ENCODE results near the gene LTA. TPM values are rescaled to one million over a fixed set of nuclear protein-coding genes. Genes with fewer than 3 reads are reported as not detected.

LTA gene
- total and polyA plus RNA-seq, 8 donors = 0.05 to 1.3 (median 0.14) TPM; not detected in 4

- H3K4me1 ChIP-seq = peaks cover 0 to 14% (median 12%) of the 10 kb centered on the region in 3 donors
- H3K4me3 ChIP-seq = peak overlapping the region; percentile 41 to 80 (median 74)
- TF ChIP-seq CTCF (IDR thresholded peaks at IDR 0.05) = no peak
- ATAC-seq (no peak), DNase-seq (no peak), FAIRE-seq (no peak)
- peak overlapping the region in 1 of 4 donors; percentile 69 for H3K27ac ChIP-seq
- H3K9me3 ChIP-seq = no peaks in the 10 kb centered on the region
- no peaks in the 10 kb centered on the region for H3K27me3 ChIP-seq
- intact Hi-C loops (cut with DNase I) = no loop called here
- H3K36me3 ChIP-seq = no peaks in the 10 kb centered on the region
- 32 to 37% methylated on average over 11 of the region's 11 CpGs for WGBS, 2 donors
These were observed 8.3 kb downstream of the LTA start for GRCh38 chr6:31580438-31580740.

GRCh38 chr6:31580807-31581433 lies 8.8 kb downstream of the LTA start:
- peak overlapping the region; percentile 41 to 80 (median 74) for H3K4me3 ChIP-seq
- no peaks in the 10 kb centered on the region for H3K27me3 ChIP-seq
- ATAC-seq (peak; percentile 95 to 98 (median 96)), FAIRE-seq (no peak), DNase-seq (peak; percentile 81 to 97 (median 87))
- peak; percentile 94 to 99 (median 98) for TF ChIP-seq CTCF (IDR thresholded peaks at IDR 0.05)
- WGBS, 2 donors = 0% methylated on average over 59 to 62 of the region's 62 CpGs
- intact Hi-C loops (cut with DNase I) = no loop called here
- H3K4me1 ChIP-seq = peaks cover 0 to 14% (median 12%) of the 10 kb centered on the region in 3 donors
- peak overlapping the region in 2 of 4 donors; percentile 49 to 69 for H3K27ac ChIP-seq
- H3K36me3 ChIP-seq = no peaks in the 10 kb centered on the region
- H3K9me3 ChIP-seq = no peaks in the 10 kb centered on the region

- FAIRE-seq = no peak
- 23 to 27% methylated on average over 21 of the region's 21 CpGs for WGBS, 2 donors
- Histone ChIP-seq H3K36me3 (no peaks in the 10 kb centered on the region), H3K4me3 (peak overlapping the region; percentile 41 to 80 (median 74)), H3K27ac (peak overlapping the region in 2 of 4 donors; percentile 49 to 69), H3K27me3 (no peaks in the 10 kb centered on the region), H3K4me1 (peaks cover 0 to 14% (median 12%) of the 10 kb centered on the region in 3 donors), H3K9me3 (no peaks in the 10 kb centered on the region)
- ATAC-seq = peak; percentile 6 to 46 (median 31)
- peak in 1 of 6 donors; percentile 64 for DNase-seq
- TF ChIP-seq CTCF (IDR thresholded peaks at IDR 0.05) = no peak
- intact Hi-C loops (cut with DNase I) = no loop called here
These were observed 9.5 kb downstream of the LTA start for GRCh38 chr6:31581434-31582229.

GRCh38 chr6:31582230-31582643 lies 10.1 kb downstream of the LTA start, which contains the start of gene LTB:
TSS of gene LTB (minus strand) at chr6:31582424. CDS start at chr6:31582417, 7 bp downstream.
- TF ChIP-seq CTCF (IDR thresholded peaks at IDR 0.05) = no peak
- H3K4me1 ChIP-seq = peaks cover 0 to 14% (median 12%) of the 10 kb centered on the region in 3 donors
- H3K36me3 ChIP-seq = no peaks in the 10 kb centered on the region
- DNase-seq = peak in 1 of 6 donors; percentile 59
- H3K27ac ChIP-seq = peak within 1 kb of the TSS in 2 of 4 donors; percentile 49 to 69
- no peaks in the 10 kb centered on the region for H3K9me3 ChIP-seq
- ATAC-seq = no peak
- peak within 1 kb of the TSS; percentile 41 to 80 (median 74) for H3K4me3 ChIP-seq
- intact Hi-C loops (cut with DNase I) = no loop called here
- 66 to 67% methylated on average over 2 to 3 of the region's 3 CpGs for WGBS, 2 donors
- H3K27me3 ChIP-seq = no peaks in the 10 kb centered on the region
- FAIRE-seq = no peak

All from pancreas (tissue), 10 donors.